GM21528 (cell line): Measurements from ENCODE around the gene MBOAT2.
A peak's percentile ranks its signal among the peaks of the same experiment; 100 is the strongest.
"Not testable (repeated sequence)": the region's sequence is repeated elsewhere in the genome, so short reads cannot be mapped to it uniquely, and the experiment has no call there.

Experiments
- ATAC-seq: cut with Tn5 transposase; IDR thresholded peaks from one replicate; pipeline ENCODE4 v1.9.1; 2021; ENCODE audit warnings: mild to moderate bottlenecking, moderate library complexity; ENCODE audit not compliant: unreplicated experiment, low FRiP score

The MBOAT2 gene

DNA sequence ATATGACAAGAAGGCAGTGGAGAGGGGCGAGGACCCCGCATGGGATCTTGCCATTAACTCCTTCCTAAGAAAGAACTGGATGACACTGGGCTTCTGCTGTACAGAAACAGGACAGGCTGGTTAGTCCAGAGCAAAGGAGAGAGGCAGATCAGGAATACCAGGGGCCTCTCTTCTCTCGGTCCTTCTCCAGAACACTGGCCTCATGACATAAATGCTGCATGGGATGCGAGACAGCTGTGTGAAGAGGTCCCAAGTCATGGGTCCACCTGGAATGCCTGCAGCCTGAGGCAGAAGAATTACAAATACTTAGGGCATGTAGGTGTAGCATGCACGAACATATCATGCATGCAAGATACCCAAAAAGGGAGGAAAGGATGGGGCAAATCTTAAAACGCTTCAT, 9.1 kb downstream of the MBOAT2 start:
- ATAC-seq: no peak

DNA sequence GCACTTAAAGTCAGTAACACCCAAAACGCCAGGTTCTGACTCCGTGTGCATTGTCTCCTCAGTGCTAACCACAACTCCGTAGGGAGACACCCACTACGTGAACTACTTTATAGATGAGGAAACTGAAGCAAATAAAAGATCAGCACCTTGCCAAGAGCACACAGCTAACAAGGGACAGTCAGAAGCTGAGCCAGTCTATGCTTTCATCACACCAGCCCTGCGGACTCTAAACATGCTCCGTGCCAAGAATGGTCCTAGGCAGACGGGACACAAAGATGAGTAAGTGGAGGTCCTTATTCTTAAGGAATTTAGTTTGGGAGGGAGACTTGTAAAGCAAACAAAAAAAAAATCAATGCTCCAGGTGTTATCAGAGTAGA, 9.6 kb downstream of the MBOAT2 start:
- ATAC-seq: no peak

DNA sequence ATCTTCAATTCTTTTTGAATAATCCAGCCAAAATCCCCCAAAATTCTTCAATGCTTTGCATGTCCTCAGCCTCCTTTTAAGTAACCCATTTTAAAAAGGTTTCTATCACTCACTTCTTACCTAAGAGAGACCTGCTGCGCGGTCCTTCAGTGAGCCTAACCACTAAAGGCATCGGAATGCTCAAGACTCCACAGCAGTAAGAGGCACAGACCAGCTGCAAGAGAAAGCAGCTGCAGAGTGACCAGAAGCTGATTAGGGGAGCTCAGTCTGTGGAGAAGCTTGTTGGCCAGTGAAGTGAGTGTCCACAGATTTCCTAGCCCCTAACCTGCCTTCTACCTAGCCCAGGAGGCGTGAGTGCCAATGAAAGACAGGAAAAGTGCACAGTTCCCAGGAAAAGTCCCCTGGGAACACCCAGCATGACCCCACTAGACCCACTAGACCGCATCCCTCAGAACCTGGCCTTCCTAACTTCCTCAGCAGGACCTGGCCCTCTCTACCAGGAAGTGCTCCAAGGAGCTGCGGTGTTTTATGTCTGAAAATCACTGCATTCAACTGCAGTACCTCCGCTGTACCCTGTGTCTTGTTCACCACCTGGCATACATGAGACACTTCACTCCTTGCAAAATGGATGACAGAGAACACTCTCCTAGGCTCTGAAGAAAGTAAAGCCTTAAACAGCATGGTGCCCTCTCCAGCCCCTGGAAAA, 10.1 kb downstream of the MBOAT2 start:
- ATAC-seq: no peak

DNA sequence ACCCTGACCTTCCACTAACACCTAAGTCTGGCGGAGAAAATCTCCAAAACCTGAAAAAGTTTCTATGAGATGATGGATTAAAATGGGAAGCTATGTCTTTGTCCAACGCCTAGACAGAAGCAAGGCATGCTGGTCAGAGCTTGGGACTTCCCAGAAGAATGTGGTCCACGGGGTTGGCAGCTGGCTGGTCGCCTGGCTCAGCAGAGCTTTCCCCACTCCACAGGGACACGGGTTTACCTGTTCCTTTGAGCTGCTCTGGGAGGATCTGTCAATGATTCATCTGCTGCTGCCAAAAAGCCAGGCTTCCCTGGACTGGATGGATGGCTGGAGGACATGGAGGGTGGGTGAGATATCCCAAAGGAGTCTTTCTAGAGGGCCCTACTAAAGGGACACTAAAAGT, 10.8 kb downstream of the MBOAT2 start:
- ATAC-seq: no peak

DNA sequence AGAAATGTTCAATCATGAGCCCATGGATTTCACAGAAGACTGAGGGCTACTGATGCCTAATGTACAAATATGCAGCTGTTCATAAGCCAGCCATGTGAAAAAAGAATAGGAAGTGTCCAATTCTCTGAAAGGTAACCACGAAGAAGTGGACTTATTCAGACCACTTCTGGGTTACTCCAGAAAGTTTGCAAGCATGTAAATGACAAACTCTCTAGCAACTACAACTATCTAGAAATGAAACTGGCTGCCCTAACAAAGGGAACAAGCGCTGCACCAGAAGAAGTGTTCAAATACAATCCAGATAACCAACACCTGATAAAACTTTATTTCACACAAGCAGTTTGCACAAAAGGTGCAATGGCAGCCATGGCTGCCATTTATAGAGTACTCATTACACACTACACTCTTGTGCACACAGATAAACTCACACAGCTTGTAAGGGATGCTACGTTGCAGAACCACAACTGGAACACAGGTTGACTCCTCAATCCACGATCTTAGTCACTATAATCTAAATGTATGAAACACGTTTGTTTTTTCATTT, 13.9 kb downstream of the MBOAT2 start:
- ATAC-seq: no peak

DNA sequence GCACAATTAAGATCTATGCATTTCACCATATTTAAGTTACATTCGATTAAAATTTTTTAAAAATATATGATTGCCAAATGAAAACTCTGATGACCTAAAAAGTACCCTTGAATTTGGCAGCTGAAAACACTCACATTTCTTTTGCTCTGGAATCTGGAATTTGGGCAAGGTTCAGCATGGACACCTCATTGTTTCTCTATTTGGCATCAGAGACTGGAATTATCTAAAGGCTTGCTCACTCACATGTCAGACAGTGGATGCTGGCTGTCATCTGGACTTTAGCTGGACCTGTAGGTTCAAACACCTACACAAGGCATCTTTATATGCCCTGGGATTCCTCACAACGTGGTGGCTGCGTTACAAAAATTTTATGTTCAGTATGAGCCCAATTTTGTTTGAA, 16.1 kb downstream of the MBOAT2 start:
- no peak for ATAC-seq

DNA sequence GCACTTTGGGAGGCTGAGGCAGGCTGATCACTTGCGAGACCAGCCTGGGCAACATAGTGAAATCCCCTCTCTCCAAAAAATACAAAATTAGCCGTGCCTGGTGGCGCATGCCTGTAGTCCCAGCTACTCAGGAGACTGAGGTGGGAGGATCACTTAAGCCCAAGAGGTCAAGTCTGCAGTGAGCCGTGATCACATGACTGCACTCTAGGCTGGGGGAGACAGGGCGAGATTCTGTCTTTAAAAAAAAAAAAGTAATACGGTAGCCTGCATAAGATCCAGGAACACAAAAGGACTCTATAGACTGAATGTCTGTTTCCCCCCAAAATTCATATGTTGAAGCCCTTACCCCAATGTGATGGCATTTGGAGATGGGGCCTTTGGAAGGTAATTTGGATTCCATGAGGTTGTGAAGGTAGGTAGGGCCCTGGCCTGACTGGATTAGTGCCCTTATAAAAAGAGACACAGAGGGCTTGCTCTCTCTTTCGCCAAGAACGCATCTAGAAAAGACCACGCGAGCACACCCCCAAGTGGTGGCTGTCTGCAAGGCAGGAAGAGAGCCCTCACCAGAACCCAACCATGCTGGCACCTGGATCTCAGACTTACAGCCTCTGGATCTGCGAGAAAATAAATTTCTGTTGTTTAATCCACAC, 17.0 kb downstream of the MBOAT2 start:
- ATAC-seq: no peak

DNA sequence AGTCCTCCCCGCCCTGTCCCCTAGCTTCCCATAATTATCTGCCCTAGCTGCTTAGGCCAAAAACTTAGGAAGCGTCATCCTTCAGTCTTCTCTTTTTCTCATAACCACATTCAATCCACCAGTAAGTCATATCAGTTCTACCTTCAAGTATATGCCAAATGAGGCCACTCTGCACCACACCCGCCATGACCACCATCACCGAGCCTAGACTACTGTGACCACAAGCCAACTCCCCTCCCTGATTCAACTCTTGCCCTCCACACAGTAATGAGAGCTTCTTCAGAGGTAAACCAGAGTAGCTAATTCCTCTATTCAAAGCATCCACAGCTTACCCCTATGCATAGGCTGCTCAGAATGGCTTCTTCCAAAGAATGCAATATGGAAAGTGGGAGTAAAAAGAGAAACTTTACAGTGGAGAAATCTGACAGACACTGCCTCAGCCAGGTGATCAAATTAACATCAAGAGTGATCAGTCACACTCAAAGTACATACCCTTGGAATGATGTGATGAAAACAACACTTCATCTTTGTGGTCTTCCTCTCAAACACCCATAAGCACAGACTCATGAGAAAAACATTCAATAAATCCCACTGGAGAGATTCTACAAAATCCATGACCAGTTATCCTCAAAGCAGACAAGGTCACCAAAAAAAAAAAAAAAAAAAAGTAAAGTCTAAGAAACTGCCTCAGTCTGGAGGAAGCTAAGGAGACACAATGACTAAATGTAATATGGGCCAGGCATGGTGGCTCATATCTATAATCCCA, 17.7 kb downstream of the MBOAT2 start:
- ATAC-seq: no peak

DNA sequence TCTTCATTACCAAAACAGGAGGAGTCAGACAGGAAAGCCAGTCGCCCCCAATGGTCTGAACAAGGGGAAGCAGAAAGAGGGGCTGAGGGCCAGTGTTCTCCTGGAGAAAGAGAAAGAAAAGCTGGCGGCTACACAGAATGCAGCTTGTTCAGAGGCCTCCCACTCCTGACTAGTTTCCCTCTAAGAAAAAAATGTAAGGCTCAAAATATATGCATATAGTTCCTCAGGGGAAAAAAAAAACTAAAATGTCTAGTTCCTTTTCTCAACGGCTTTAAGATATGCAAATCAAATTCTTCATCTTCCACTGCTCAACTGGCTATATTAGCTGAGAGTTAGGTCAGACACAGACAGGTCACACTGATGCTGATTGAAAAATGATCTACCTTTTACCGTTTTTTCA, 18.6 kb downstream of the MBOAT2 start:
- no peak for ATAC-seq

DNA sequence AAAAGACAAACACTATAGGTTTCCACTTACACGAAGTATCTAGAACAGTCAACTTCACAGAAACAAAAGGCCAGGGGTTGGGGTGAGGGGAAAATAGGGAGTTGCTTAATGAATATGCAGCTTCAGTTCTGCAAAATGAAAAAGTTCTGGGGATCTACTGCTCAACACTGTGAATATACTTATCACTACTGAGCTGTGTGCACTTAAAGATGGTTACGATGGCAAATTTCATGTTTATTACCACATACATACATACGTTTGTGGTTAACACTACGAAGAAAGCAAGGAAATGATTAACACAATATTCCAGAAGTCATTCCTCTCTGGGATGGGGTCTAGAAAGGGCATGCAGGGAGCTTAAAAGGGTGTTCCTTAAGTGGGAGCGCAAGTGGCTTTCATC, 19.3 kb downstream of the MBOAT2 start:
- ATAC-seq: peak; percentile 44

DNA sequence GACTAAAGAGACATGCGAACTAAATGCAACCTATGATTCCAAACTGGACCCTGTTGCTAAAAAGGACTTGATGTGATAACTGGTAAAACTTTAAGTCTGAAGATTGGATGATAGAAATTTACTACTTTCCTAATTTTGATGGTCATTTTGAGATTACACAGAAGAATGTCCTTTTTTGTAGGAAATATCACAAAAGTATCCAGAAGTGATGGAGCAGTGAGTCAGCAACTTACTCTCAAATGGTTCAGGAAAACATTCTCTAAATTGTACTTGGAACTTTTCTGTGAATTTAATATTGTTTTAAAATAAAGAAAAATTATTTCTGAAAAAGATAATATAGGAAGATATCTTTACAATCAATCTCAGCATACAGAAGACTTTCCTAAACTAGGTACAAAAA, 19.9 kb downstream of the MBOAT2 start:
- ATAC-seq: no peak

DNA sequence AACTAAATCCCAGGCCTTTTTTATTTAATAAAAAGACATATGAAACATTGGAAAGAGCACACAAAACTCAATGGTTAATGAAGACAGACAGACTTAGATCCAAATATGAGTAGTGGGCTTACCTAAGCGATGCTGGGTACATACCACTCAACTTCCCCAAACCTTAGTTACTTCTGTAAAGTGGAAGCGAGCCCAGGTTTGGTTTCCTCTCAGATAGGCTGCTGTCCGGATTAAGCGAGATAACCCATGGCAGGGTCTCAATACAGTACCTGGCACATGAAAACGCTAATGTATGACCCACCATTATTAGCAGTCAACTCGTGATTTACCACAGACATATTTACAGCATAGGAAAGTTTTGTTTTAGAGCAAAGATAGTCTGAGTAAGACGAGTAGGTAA, 21.6 kb downstream of the MBOAT2 start:
- ATAC-seq: no peak

DNA sequence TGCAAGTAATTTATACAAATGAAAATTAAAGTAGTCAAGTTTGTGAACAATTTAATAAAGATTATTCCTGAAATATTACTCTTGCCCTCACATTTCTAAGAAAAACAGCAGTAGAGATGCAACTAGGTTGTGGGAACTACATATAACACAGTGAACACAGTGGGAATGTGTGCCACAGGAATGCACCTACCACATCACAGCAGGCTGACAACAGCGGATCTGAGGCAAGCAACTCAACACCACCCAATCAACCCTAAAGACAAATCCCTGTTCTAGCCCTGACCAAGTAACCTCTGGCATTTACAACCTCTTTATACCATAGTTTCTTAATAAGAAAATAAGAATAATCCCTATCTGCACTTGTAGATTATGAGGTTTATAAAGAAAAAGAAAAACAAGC, 23.4 kb downstream of the MBOAT2 start:
- ATAC-seq: no peak

DNA sequence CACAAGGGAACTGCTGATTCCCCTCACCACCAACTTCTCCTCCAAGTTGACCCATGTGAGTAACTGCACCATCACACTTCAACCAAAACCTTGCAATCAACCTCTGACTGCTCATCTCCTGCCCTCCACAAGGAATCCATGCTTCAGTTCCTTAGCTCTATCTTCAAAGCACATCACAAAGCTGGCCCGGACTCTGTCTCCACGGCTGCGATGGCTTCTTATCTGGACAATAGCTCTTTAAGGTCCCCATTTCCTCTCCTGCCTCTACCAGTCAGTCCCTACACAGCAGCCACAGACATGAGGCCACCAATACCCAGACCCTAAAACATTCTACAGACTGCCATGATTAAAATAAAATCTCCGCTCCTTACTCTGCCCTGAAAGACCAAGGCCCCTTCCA, 25.7 kb downstream of the MBOAT2 start:
- no peak for ATAC-seq

DNA sequence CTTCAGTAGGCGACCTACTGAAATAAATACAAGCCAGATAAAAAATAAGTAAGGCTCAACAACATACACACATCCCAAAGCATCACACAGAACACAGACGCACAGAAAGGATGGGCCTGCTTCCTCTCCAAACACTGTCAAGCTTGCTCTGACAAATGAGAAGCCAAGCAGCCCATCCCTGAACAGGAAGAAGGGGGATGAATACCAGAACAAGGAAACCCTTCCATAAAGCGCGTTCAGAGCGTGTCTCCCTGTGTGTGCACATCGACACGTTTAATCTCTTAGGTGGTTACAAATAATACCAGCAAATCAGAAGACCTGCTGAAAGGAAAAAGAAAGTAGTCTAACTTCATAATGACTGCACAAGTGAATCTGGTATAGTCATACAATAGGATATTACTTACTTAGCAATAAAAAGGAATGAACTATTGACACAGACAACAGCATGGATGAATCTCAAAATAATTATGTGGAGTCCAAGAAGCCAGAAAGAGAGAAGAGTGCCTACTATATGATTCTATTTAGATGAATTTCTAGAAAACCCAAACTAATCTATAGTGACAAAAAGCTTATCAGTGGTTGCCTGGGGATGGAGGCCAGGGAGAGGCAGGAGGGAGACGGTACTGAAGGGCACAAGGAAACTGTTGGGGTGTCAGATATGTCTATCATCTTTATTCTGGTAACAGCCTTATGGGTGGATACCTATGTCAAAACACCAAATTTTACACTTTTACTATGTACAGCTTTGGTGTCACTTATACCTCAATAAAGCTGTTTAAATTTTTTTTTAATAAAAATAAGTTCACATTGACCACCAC, 26.8 kb downstream of the MBOAT2 start:
- no peak for ATAC-seq

DNA sequence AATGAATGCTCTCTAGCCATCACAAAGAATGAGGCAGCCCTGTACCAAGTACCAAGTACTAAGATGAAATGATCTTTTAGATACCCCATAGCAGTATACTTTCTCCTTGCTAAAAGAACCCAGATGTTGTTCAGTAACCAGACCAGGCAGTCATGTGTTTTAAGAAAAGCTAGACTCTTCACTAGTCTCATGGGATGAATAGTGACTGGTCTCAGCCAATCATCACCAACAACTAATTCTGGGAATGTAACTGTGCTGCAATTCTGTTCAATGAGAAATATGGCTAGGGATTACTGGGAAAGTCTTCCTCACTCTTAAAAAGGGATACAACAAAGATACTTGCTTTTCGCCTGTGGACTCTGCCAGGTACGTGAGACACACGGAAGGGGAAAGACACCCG, 29.5 kb downstream of the MBOAT2 start:
- ATAC-seq: no peak

DNA sequence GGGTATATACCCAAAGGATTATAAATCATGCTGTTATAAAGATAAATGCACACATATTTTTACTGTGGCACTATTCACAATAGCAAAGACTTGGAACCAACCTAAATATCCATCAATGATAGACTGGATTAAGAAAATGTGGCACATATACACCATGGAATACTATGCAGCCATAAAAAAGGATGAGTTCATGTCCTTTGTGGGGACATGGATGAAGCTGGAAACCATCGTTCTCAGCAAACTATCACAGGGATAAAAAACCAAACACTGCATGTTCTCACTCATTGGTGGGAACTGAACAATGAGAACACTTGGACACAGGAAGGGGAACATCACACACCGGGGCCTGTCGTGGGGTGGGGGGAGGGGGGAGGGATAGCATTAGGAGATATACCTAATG, 30.5 kb downstream of the MBOAT2 start:
- ATAC-seq: not testable (repeated sequence)

DNA sequence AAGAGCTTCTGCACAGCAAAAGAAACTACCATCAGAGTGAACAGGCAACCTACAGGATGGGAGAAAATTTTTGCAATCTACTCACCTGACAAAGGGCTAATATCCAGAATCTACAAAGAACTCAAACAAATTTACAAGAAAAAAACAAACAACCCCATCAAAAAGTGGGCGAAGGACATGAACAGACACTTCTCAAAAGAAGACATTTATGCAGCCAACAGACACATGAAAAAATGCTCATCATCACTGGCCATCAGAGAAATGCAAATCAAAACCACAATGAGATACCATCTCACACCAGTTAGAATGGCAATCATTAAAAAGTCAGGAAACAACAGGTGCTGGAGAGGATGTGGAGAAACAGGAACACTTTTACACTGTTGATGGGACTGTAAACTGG, 30.9 kb downstream of the MBOAT2 start:
- not testable (repeated sequence) for ATAC-seq

DNA sequence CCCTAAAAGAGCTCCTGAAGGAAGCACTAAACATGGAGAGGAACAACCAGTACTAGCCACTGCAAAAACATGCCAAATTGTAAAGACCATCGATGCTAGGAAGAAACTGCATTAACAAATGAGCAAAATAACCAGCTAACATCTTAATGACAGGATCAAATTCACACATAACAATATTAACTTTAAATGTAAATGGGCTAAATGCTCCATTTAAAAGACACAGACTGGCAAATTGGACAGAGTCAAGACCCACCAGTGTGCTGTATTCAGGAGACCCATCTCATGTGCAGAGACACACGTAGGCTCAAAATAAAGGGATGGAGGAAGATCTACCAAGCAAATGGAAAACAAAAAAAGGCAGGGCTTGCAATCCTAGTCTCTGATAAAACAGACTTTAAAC, 34.1 kb downstream of the MBOAT2 start:
- ATAC-seq: not testable (repeated sequence)

DNA sequence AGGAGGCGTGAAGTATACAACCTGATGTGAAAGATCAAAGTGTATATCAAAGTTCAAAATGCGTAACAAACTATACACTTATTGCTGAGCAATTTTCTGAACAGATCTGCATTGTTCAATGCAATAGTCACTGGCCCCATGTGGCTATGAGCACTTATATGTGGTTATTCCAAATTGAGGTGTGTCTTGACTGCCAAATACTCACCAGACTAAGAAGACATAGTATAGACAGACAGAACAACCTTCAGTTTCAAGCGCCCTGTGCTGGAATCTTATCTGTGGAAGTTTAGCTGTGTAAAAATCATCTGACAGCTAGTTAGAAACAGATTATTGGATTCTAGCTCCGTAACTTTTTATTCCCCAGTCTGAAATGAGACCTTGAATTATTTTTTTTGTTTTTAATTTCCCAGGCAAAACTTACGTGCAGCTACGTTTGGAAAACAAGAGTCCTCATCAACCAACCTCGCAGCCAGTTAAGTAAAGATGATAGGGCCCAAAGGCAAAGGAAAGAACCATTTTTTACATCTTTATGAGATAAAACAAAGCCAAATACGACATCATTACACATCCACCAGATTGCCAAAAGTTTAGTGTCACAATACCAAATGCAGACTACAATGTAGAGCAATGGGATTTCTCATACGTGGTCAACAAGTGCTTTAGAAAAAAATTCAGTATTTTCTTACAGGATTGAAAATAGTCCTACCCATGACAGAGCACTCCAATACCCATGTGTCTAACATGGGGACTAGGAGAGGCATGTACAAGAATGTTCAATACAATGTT, 37.2 kb downstream of the MBOAT2 start:
- ATAC-seq: no peak
